PC-9 (cell line): Measurements from ENCODE around the gene FUT8.

Source experiments
- CTCF ChIP-seq: fragments of 200-600 bp; sonication (generic); conservative IDR thresholded peaks from 2 replicates; pipeline ENCODE4 v1.6.1; 2017; ENCODE audit warnings: mixed run types, antibody characterized with exemption, mild to moderate bottlenecking, moderate library complexity
- EZH2 ChIP-seq: fragments of 200-600 bp; sonication (generic); IDR thresholded peaks from 2 replicates; pipeline ENCODE4 v1.8.0; 2017; ENCODE audit warnings: antibody characterized with exemption, low read depth

- TF ChIP-seq CTCF (no peak), EZH2 (no peak)
Observed at GRCh38 chr14:65491274-65491673, 78.7 kb downstream of the FUT8 start.
